ENCODE measurements around the gene KCND3. TPM values are rescaled to one million over a fixed set of nuclear protein-coding genes. Genes with fewer than 3 reads are reported as not detected.

Gene KCND3
- total RNA-seq, 4 donors from 2014 or later, result 1.4 to 3.5 (median 3.0) TPM

DNA sequence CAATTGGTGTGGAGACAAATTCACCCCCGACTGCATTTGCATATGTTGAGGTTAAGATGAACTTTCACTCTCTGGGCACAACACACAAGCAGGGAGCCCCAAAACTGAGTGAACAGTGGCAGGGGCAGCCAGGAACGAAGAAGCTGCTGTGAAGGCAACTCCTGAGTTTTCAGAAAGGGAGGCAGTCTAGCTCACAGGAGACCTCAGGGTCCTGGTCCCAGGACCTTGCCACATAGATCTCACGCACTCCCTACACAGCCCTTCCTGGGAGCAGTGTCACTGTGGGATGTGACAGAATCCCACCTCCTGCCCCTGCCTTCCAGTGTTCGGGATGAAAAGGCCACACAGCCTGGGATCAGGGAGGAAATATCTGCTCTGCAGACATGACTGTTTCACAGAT, 60.9 kb downstream of the KCND3 start:
- Histone ChIP-seq H3K4me1 (no peaks in the 10 kb centered on the region), H3K36me3 (no peaks in the 10 kb centered on the region), H3K27me3 (no peaks in the 10 kb centered on the region), H3K9me3 (no peaks in the 10 kb centered on the region), H3K27ac (no peak overlapping the region), H3K4me3 (no peak overlapping the region)
- 60 to 80% methylated on average over 1 to 4 of the region's 4 CpGs for WGBS, 2 donors (ENCODE audit: low coverage in 1 of 2)
- TF ChIP-seq POLR2A (IDR thresholded peaks at IDR 0.05) (no peak), POLR2AphosphoS5 (IDR thresholded peaks at IDR 0.05) (no peak), EP300 (IDR thresholded peaks at IDR 0.05; ENCODE audit: low read depth) (no peak)
- TF ChIP-seq, protein P1, sequence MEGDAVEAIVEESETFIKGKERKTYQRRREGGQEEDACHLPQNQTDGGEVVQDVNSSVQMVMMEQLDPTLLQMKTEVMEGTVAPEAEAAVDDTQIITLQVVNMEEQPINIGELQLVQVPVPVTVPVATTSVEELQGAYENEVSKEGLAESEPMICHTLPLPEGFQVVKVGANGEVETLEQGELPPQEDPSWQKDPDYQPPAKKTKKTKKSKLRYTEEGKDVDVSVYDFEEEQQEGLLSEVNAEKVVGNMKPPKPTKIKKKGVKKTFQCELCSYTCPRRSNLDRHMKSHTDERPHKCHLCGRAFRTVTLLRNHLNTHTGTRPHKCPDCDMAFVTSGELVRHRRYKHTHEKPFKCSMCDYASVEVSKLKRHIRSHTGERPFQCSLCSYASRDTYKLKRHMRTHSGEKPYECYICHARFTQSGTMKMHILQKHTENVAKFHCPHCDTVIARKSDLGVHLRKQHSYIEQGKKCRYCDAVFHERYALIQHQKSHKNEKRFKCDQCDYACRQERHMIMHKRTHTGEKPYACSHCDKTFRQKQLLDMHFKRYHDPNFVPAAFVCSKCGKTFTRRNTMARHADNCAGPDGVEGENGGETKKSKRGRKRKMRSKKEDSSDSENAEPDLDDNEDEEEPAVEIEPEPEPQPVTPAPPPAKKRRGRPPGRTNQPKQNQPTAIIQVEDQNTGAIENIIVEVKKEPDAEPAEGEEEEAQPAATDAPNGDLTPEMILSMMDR (IDR thresholded peaks at IDR 0.05), result no peak
- in situ Hi-C loops (cut with MboI; ENCODE audit: low pct_ligation_motif_present in 1 of 4, low pct_unique_long_range_greater_than_20kb in 1 of 4, low sequenced_read_pairs in 3 of 4), result no loop called here
- no peak for DNase-seq
- intact Hi-C loops (cut with DNase I; ENCODE audit: low total_unique reads), result no loop called here

DNA sequence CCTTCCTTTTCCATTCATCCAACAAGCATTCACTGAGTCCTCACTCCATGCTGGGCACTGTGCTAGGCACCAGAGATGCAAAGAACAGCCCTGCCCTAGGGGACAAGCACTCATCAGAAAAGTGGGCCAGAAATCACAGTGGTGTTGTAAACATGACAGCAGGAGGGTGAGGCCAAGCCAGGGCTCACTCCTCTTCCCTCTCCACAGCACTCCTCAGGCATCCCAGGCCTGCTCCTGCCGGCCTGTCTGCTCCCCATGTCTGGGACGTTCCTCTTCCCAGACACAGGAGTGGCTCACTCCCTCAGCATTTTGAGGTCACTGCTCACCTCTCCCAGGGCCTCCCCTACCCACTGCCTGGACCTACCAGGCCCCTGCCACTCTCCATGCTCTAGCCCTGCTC, 61.8 kb downstream of the KCND3 start:
- Histone ChIP-seq H3K9me3 (no peaks in the 10 kb centered on the region), H3K27me3 (no peaks in the 10 kb centered on the region), H3K36me3 (no peaks in the 10 kb centered on the region), H3K4me1 (no peaks in the 10 kb centered on the region), H3K27ac (no peak overlapping the region), H3K4me3 (no peak overlapping the region)
- no peak for DNase-seq
- intact Hi-C loops (cut with DNase I; ENCODE audit: low total_unique reads), result no loop called here
- 53% methylated on average over 2 of the region's 2 CpGs; no CpG with 5 or more reads in 1 of the 2 donors for WGBS, 2 donors (ENCODE audit: low coverage in 1 of 2)
- in situ Hi-C loops (cut with MboI; ENCODE audit: low pct_ligation_motif_present in 1 of 4, low pct_unique_long_range_greater_than_20kb in 1 of 4, low sequenced_read_pairs in 3 of 4), result no loop called here
- TF ChIP-seq, protein P1 (IDR thresholded peaks at IDR 0.05), result no peak
- no peak for TF ChIP-seq EP300 (IDR thresholded peaks at IDR 0.05; ENCODE audit: low read depth)
- TF ChIP-seq POLR2A (IDR thresholded peaks at IDR 0.05), result no peak
- no peak for TF ChIP-seq POLR2AphosphoS5 (IDR thresholded peaks at IDR 0.05)

DNA sequence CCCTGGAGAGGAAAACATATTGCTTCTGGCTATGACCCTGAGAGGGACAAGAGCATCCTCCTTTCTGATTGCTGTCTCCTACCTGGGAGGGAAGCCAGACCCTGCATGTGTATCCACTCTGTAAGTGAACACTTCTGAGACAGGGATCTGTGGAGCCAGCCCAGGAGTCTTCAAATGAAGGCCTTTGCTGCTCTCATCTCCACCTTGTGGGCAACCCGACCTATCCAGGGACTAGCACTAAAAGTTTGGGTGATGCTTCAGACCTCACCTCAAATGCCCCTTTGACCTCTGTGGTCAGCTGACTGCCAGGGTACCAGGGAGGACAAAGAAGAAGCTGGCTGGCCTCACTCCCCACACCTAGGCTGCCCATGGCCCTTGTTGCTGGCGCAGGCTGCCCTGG, 64.7 kb downstream of the KCND3 start:
- WGBS, 2 donors (ENCODE audit: low coverage in 1 of 2), result 44% methylated on average over 1 of the region's 2 CpGs; no CpG with 5 or more reads in 1 of the 2 donors
- in situ Hi-C loops (cut with MboI; ENCODE audit: low pct_ligation_motif_present in 1 of 4, low pct_unique_long_range_greater_than_20kb in 1 of 4, low sequenced_read_pairs in 3 of 4) (no loop called here), intact Hi-C loops (cut with DNase I; ENCODE audit: low total_unique reads) (no loop called here)
- H3K27ac ChIP-seq, result no peak overlapping the region
- peaks cover 0 to 9% (median 1%) of the 10 kb centered on the region in 4 donors for H3K4me1 ChIP-seq
- H3K36me3 ChIP-seq, result no peaks in the 10 kb centered on the region
- no peaks in the 10 kb centered on the region for H3K27me3 ChIP-seq
- no peak overlapping the region for H3K4me3 ChIP-seq
- TF ChIP-seq, protein P1 (IDR thresholded peaks at IDR 0.05), result no peak
- TF ChIP-seq POLR2A (IDR thresholded peaks at IDR 0.05) (no peak), POLR2AphosphoS5 (IDR thresholded peaks at IDR 0.05) (no peak), EP300 (IDR thresholded peaks at IDR 0.05; ENCODE audit: low read depth) (no peak)
- no peaks in the 10 kb centered on the region for H3K9me3 ChIP-seq
- no peak for DNase-seq

DNA sequence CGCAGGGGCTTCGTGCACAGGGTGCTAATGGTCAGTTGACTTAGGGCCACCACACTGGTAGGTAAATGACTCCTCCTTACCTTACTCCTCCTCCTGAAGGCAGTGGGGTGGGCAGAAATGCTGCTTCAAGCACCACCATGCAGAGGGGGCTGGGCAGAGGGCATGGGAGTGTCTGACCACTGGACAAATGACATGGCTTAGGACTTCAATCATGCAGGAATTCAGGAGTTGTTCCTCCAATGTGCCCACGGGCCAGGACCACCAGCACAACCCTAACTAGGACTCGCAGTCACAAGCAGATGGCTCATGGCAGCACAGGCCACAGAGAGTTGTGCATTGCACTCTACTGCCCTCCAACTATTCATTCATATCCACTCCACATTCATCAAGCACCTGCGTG, 65.7 kb downstream of the KCND3 start:
- in situ Hi-C loops (cut with MboI; ENCODE audit: low pct_ligation_motif_present in 1 of 4, low pct_unique_long_range_greater_than_20kb in 1 of 4, low sequenced_read_pairs in 3 of 4), result no loop called here

More for the DNA sequence above, 65.7 kb downstream of the KCND3 start:
- 94% methylated on average over 5 of the region's 5 CpGs; no CpG with 5 or more reads in 1 of the 2 donors for WGBS, 2 donors (ENCODE audit: low coverage in 1 of 2)
- Histone ChIP-seq H3K4me3 (no peak overlapping the region), H3K9me3 (no peaks in the 10 kb centered on the region), H3K36me3 (no peaks in the 10 kb centered on the region), H3K4me1 (peaks cover 0 to 9% (median 1%) of the 10 kb centered on the region in 4 donors), H3K27ac (no peak overlapping the region), H3K27me3 (no peaks in the 10 kb centered on the region)
- DNase-seq, result no peak
- TF ChIP-seq EP300 (IDR thresholded peaks at IDR 0.05; ENCODE audit: low read depth) (no peak), POLR2A (IDR thresholded peaks at IDR 0.05) (no peak), POLR2AphosphoS5 (IDR thresholded peaks at IDR 0.05) (no peak)
- TF ChIP-seq, protein P1 (IDR thresholded peaks at IDR 0.05), result no peak
- intact Hi-C loops (cut with DNase I; ENCODE audit: low total_unique reads), result no loop called here
